ENCODE data around the gene NTN3.
"Not testable (repeated sequence)": the region's sequence is repeated elsewhere in the genome, so short reads cannot be mapped to it uniquely, and the experiment has no call there.

The NTN3 gene

GRCh38 chr16:2479996-2480395, 8.9 kb downstream of the NTN3 start:
- not testable (repeated sequence) for DNase-seq (ENCODE audit: low read depth)

- no peak for DNase-seq (ENCODE audit: low read depth)
Observed at GRCh38 chr16:2480948-2481347, 9.9 kb downstream of the NTN3 start.

GRCh38 chr16:2481676-2482075, 10.6 kb downstream of the NTN3 start:
- DNase-seq (ENCODE audit: low read depth) = no peak

- DNase-seq (ENCODE audit: low read depth) = no peak
Observed at GRCh38 chr16:2482249-2482648, 11.2 kb downstream of the NTN3 start.

GRCh38 chr16:2482708-2483534, 11.8 kb downstream of the NTN3 start:
- DNase-seq (ENCODE audit: low read depth) = no peak

- no peak for DNase-seq (ENCODE audit: low read depth)
Observed at GRCh38 chr16:2483939-2484897, 13.1 kb downstream of the NTN3 start.

GRCh38 chr16:2484898-2485508, 13.9 kb downstream of the NTN3 start:
- no peak for DNase-seq (ENCODE audit: low read depth)

- no peak for DNase-seq (ENCODE audit: low read depth)
Observed at GRCh38 chr16:2485811-2486507, 14.9 kb downstream of the NTN3 start.

- peak; percentile 73 for DNase-seq (ENCODE audit: low read depth)
Observed at GRCh38 chr16:2486645-2487516, 15.8 kb downstream of the NTN3 start.

GRCh38 chr16:2487517-2487842, 16.4 kb downstream of the NTN3 start:
- DNase-seq (ENCODE audit: low read depth) = no peak

- no peak for DNase-seq (ENCODE audit: low read depth)
Observed at GRCh38 chr16:2487903-2488531, 16.9 kb downstream of the NTN3 start.

- DNase-seq (ENCODE audit: low read depth) = no peak
Observed at GRCh38 chr16:2489581-2489980, 18.5 kb downstream of the NTN3 start.

GRCh38 chr16:2490190-2491105, 19.4 kb downstream of the NTN3 start:
- DNase-seq (ENCODE audit: low read depth) = no peak

GRCh38 chr16:2492292-2492691, 21.2 kb downstream of the NTN3 start:
- DNase-seq (ENCODE audit: low read depth) = no peak

- DNase-seq (ENCODE audit: low read depth) = no peak
Observed at GRCh38 chr16:2493605-2494004, 22.5 kb downstream of the NTN3 start.

- DNase-seq (ENCODE audit: low read depth) = no peak
Observed at GRCh38 chr16:2494616-2495015, 23.5 kb downstream of the NTN3 start.

GRCh38 chr16:2495041-2495440, 23.9 kb downstream of the NTN3 start:
- DNase-seq (ENCODE audit: low read depth) = no peak

GRCh38 chr16:2496223-2497115, 25.4 kb downstream of the NTN3 start:
- no peak for DNase-seq (ENCODE audit: low read depth)

All from stimulated activated CD8-positive, alpha-beta memory T cell treated with anti-CD3 and anti-CD28 coated beads, Interleukin-12 subunit alpha, Interleukin-12 subunit beta, amount 100 ng/mL, for 1 hour (primary cell).